SK-N-SH treated with all-trans-retinoic acid at 6 μM for 48 hours (cell line): ENCODE results near the gene IER3.
A peak's percentile ranks its signal among the peaks of the same experiment; 100 is the strongest.

Experiments used
- ATAC-seq: fragments of 200-7000 bp; cut with Tn5 transposase; 3 replicates; pipeline ENCODE4 v1.9.1; 2020; ENCODE audit warnings: mild to moderate bottlenecking, moderate library complexity
- ARNTL ChIP-seq: fragments of 450-650 bp; formaldehyde crosslinking; IDR thresholded peaks from 2 replicates; pipeline ENCODE4 v1.5.0; 2020; ENCODE audit warnings: low read depth, mild to moderate bottlenecking, moderate library complexity, borderline replicate concordance
- BACH2 ChIP-seq: fragments of 250-450 bp; sonication (Bioruptor Pico); IDR thresholded peaks from 2 replicates; pipeline ENCODE4 v1.9.0; 2021; ENCODE audit warnings: mild to moderate bottlenecking, borderline replicate concordance
- CREB5 ChIP-seq: fragments of 250-450 bp; sonication (Bioruptor Pico); IDR thresholded peaks from 2 replicates; pipeline ENCODE4 v1.5.1; 2020; ENCODE audit warnings: low read depth, mild to moderate bottlenecking, moderate library complexity
- CSDC2 ChIP-seq: fragments of 250-450 bp; sonication (Bioruptor Pico); IDR thresholded peaks from 2 replicates; pipeline ENCODE4 v1.5.0; 2020; ENCODE audit warnings: mild to moderate bottlenecking, moderate library complexity
- ESRRG ChIP-seq: fragments of 250-450 bp; sonication (Bioruptor Pico); IDR thresholded peaks from 2 replicates; pipeline ENCODE4 v1.6.1; 2021; ENCODE audit warnings: mild to moderate bottlenecking
- GLIS3 ChIP-seq: fragments of 250-450 bp; sonication (Bioruptor Pico); IDR thresholded peaks from 2 replicates; pipeline ENCODE4 v1.5.0; 2020; ENCODE audit warnings: mild to moderate bottlenecking, moderate library complexity
- ISL1 ChIP-seq: fragments of 250-450 bp; sonication (Bioruptor Pico); IDR thresholded peaks from 2 replicates; pipeline ENCODE4 v2.1.2; 2022; ENCODE audit warnings: mild to moderate bottlenecking, moderate library complexity
- OSR1 ChIP-seq: fragments of 250-450 bp; sonication (Bioruptor Pico); IDR thresholded peaks from 2 replicates; pipeline ENCODE4 v1.8.0; 2022; ENCODE audit warnings: moderate library complexity, mild to moderate bottlenecking, inconsistent platforms
- POU6F1 ChIP-seq: fragments of 250-450 bp; sonication (Bioruptor Pico); IDR thresholded peaks from 2 replicates; pipeline ENCODE4 v1.8.0; 2021; ENCODE audit warnings: low read depth, mild to moderate bottlenecking, moderate library complexity, borderline replicate concordance
- RARB ChIP-seq: fragments of 250-450 bp; sonication (Bioruptor Pico); IDR thresholded peaks from 2 replicates; pipeline ENCODE4 v1.8.0; 2021; ENCODE audit warnings: mild to moderate bottlenecking, moderate library complexity
- TCF4 ChIP-seq: fragments of 250-450 bp; sonication (Bioruptor Pico); IDR thresholded peaks from 2 replicates; pipeline ENCODE4 v1.8.0; 2021; ENCODE audit warnings: mild to moderate bottlenecking, moderate library complexity, borderline replicate concordance
- TOX ChIP-seq: fragments of 250-450 bp; sonication (Bioruptor Pico); IDR thresholded peaks from 2 replicates; pipeline ENCODE4 v1.8.0; 2021; ENCODE audit warnings: mild to moderate bottlenecking, moderate library complexity, borderline replicate concordance
- ZC3H10 ChIP-seq: fragments of 250-450 bp; sonication (Bioruptor Pico); IDR thresholded peaks from 2 replicates; pipeline ENCODE4 v1.5.1; 2021; ENCODE audit warnings: mild to moderate bottlenecking, moderate library complexity
- ZFP3 ChIP-seq: fragments of 250-450 bp; sonication (Bioruptor Pico); IDR thresholded peaks from 2 replicates; pipeline ENCODE4 v1.5.0; 2020; ENCODE audit warnings: mild to moderate bottlenecking, moderate library complexity
- ZNF565 ChIP-seq: fragments of 450-650 bp; formaldehyde crosslinking; conservative IDR thresholded peaks from 2 replicates; pipeline ENCODE4 v1.5.0; 2020; ENCODE audit warnings: low read depth, mild to moderate bottlenecking, moderate library complexity
- ZNF70 ChIP-seq: fragments of 450-650 bp; formaldehyde crosslinking; IDR thresholded peaks from 2 replicates; pipeline ENCODE4 v1.5.0; 2020; ENCODE audit warnings: mild to moderate bottlenecking, moderate library complexity
- ZNF8 ChIP-seq: fragments of 450-650 bp; formaldehyde crosslinking; IDR thresholded peaks from 2 replicates; pipeline ENCODE4 v1.5.0; 2020; ENCODE audit warnings: mild to moderate bottlenecking, moderate library complexity
- TF ChIP-seq, protein P1 (sequence below): fragments of 250-450 bp; sonication (Bioruptor Pico); IDR thresholded peaks from 2 replicates; pipeline ENCODE4 v1.5.0; 2020; ENCODE audit warnings: mild to moderate bottlenecking, moderate library complexity
- TF ChIP-seq, protein P2 (sequence below): fragments of 250-450 bp; sonication (Bioruptor Pico); IDR thresholded peaks from 2 replicates; pipeline ENCODE4 v1.5.1; 2021; ENCODE audit warnings: mild to moderate bottlenecking, moderate library complexity
- TF ChIP-seq, protein P3 (sequence below): fragments of 250-450 bp; sonication (Bioruptor Pico); IDR thresholded peaks from 2 replicates; pipeline ENCODE4 v1.8.0; 2020; ENCODE audit warnings: mild to moderate bottlenecking, moderate library complexity, borderline replicate concordance

IER3 gene

GRCh38 chr6:30717129-30717844 is 27.1 kb downstream of the IER3 start, which contains the start of gene MDC1:
MDC1 (minus strand) TSS chr6:30717281; CDS start chr6:30715175, 2,106 bp downstream.
- peak; percentile 82 for ATAC-seq

DNA sequence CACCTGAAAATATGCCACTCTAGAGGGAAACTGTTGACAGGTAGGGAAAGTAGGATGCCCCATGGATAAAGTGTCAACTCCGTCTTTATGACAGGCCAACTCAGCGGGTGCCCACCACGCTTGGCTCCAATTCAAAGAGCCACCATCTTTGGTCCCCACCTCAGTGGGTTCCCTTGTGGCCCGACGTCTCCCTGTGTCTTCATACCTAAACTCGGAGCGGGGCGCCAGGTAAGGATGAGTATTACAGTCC is 27.5 kb downstream of the IER3 start:
- no peak for ATAC-seq
- TF ChIP-seq ZNF8 (CRISPR knock-in tag), result no peak
- TF ChIP-seq, protein P1, sequence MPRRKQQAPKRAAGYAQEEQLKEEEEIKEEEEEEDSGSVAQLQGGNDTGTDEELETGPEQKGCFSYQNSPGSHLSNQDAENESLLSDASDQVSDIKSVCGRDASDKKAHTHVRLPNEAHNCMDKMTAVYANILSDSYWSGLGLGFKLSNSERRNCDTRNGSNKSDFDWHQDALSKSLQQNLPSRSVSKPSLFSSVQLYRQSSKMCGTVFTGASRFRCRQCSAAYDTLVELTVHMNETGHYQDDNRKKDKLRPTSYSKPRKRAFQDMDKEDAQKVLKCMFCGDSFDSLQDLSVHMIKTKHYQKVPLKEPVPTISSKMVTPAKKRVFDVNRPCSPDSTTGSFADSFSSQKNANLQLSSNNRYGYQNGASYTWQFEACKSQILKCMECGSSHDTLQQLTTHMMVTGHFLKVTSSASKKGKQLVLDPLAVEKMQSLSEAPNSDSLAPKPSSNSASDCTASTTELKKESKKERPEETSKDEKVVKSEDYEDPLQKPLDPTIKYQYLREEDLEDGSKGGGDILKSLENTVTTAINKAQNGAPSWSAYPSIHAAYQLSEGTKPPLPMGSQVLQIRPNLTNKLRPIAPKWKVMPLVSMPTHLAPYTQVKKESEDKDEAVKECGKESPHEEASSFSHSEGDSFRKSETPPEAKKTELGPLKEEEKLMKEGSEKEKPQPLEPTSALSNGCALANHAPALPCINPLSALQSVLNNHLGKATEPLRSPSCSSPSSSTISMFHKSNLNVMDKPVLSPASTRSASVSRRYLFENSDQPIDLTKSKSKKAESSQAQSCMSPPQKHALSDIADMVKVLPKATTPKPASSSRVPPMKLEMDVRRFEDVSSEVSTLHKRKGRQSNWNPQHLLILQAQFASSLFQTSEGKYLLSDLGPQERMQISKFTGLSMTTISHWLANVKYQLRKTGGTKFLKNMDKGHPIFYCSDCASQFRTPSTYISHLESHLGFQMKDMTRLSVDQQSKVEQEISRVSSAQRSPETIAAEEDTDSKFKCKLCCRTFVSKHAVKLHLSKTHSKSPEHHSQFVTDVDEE, result no peak
- TF ChIP-seq, protein P2, sequence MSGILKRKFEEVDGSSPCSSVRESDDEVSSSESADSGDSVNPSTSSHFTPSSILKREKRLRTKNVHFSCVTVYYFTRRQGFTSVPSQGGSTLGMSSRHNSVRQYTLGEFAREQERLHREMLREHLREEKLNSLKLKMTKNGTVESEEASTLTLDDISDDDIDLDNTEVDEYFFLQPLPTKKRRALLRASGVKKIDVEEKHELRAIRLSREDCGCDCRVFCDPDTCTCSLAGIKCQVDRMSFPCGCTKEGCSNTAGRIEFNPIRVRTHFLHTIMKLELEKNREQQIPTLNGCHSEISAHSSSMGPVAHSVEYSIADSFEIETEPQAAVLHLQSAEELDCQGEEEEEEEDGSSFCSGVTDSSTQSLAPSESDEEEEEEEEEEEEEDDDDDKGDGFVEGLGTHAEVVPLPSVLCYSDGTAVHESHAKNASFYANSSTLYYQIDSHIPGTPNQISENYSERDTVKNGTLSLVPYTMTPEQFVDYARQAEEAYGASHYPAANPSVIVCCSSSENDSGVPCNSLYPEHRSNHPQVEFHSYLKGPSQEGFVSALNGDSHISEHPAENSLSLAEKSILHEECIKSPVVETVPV (CRISPR knock-in tag), result no peak
- no peak for TF ChIP-seq TCF4 (CRISPR knock-in tag)
- TF ChIP-seq, protein P3, sequence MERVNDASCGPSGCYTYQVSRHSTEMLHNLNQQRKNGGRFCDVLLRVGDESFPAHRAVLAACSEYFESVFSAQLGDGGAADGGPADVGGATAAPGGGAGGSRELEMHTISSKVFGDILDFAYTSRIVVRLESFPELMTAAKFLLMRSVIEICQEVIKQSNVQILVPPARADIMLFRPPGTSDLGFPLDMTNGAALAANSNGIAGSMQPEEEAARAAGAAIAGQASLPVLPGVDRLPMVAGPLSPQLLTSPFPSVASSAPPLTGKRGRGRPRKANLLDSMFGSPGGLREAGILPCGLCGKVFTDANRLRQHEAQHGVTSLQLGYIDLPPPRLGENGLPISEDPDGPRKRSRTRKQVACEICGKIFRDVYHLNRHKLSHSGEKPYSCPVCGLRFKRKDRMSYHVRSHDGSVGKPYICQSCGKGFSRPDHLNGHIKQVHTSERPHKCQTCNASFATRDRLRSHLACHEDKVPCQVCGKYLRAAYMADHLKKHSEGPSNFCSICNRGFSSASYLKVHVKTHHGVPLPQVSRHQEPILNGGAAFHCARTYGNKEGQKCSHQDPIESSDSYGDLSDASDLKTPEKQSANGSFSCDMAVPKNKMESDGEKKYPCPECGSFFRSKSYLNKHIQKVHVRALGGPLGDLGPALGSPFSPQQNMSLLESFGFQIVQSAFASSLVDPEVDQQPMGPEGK (CRISPR knock-in tag), result no peak
- TF ChIP-seq OSR1, result no peak
- TF ChIP-seq BACH2 (CRISPR knock-in tag), result no peak
- no peak for TF ChIP-seq ISL1 (CRISPR knock-in tag)
- no peak for TF ChIP-seq TOX (CRISPR knock-in tag)
- TF ChIP-seq CREB5 (CRISPR knock-in tag), result no peak
- TF ChIP-seq ZFP3 (CRISPR knock-in tag), result no peak

More at GRCh38 chr6:30717129-30717844, 27.1 kb downstream of the IER3 start, which contains the start of gene MDC1:
- TF ChIP-seq OSR1 (no peak), RARB (CRISPR knock-in tag) (no peak), ARNTL (CRISPR knock-in tag) (no peak), ZFP3 (CRISPR knock-in tag) (no peak)
- TF ChIP-seq, protein P1, result 0 out of 2 replicates have a peak, but pooled peaks have one; percentile 16

DNA sequence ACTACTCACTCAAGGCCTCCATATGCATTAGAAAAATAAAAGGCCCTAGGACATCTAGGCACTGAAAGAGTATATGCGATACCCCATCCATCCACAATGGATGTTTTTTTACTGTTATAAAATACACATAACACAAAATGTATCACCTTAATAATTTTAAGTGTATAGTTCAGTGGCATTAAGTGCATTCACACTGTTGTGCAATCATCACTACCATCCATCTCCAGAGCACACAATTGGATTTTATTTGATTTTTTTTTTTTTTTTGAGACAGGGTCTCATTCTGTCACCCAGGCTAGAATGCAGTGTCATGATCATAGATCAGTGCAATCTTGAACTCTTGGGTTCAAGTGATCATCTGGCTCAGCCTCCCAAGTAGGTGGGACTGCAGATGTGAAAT is 30.1 kb downstream of the IER3 start:
- ATAC-seq, result no peak
- no peak for TF ChIP-seq BACH2 (CRISPR knock-in tag)
- TF ChIP-seq TOX (CRISPR knock-in tag), result no peak
- TF ChIP-seq ZNF70 (CRISPR knock-in tag), result no peak
- no peak for TF ChIP-seq ISL1 (CRISPR knock-in tag)
- no peak for TF ChIP-seq ARNTL (CRISPR knock-in tag)
- TF ChIP-seq CSDC2 (CRISPR knock-in tag), result no peak
- TF ChIP-seq GLIS3 (CRISPR knock-in tag), result no peak
- no peak for TF ChIP-seq RARB (CRISPR knock-in tag)
- TF ChIP-seq ZNF565, result no peak
- no peak for TF ChIP-seq POU6F1
- no peak for TF ChIP-seq TCF4 (CRISPR knock-in tag)
- TF ChIP-seq ESRRG (CRISPR knock-in tag), result no peak
- TF ChIP-seq ZC3H10 (CRISPR knock-in tag), result no peak
- TF ChIP-seq, protein P1, result no peak
